H9 (cell line): ENCODE measurements around the gene DOCK2. TPM values are rescaled to one million over a fixed set of nuclear protein-coding genes. Genes with fewer than 3 reads are reported as not detected.

ENCODE experiments used
- DNase-seq: peaks from one replicate; pipeline ENCODE4 v3.0.0-alpha.2; 2017
- H2AFZ ChIP-seq: one replicate; pipeline ENCODE4 v1.6.1; 2013; ENCODE audit warnings: mild to moderate bottlenecking, low read length, control low read depth, moderate library complexity
- H2AK5ac ChIP-seq: 2 replicates; pipeline ENCODE4 v1.6.1; 2013; ENCODE audit warnings: low read length, control low read depth, mixed read lengths; ENCODE audit not compliant: insufficient read length
- H2BK120ac ChIP-seq: one replicate; pipeline ENCODE4 v1.6.1; 2013; ENCODE audit warnings: low read depth, mild to moderate bottlenecking, low read length, control low read depth, inconsistent platforms; ENCODE audit not compliant: poor library complexity, severe bottlenecking
- H2BK12ac ChIP-seq: 2 replicates; pipeline ENCODE4 v1.6.1; 2013; ENCODE audit warnings: low read length, control low read depth, mixed read lengths, low read depth; ENCODE audit not compliant: insufficient read length
- H2BK15ac ChIP-seq: 2 replicates; pipeline ENCODE4 v1.6.1; 2013; ENCODE audit warnings: low read depth, low read length, control low read depth
- H2BK20ac ChIP-seq: one replicate; pipeline ENCODE4 v1.6.1; 2013; ENCODE audit warnings: low read depth, mild to moderate bottlenecking, low read length, control low read depth, inconsistent platforms; ENCODE audit not compliant: poor library complexity, severe bottlenecking
- H2BK5ac ChIP-seq: 2 replicates; pipeline ENCODE4 v1.6.1; 2013; ENCODE audit warnings: low read length, control low read depth, mixed read lengths; ENCODE audit not compliant: insufficient read length
- H3K14ac ChIP-seq: 2 replicates; pipeline ENCODE4 v1.6.1; 2013; ENCODE audit warnings: low read length, control low read depth; ENCODE audit not compliant: insufficient read depth
- H3K18ac ChIP-seq: 2 replicates; pipeline ENCODE4 v1.6.1; 2013; ENCODE audit warnings: low read depth, mild to moderate bottlenecking, mixed read lengths, low read length, control low read depth; ENCODE audit not compliant: insufficient read length
- H3K23ac ChIP-seq: 2 replicates; pipeline ENCODE4 v1.6.1; 2013; ENCODE audit warnings: low read length, control low read depth, mixed read lengths, low read depth; ENCODE audit not compliant: insufficient read length
- H3K23me2 ChIP-seq: 2 replicates; pipeline ENCODE4 v1.6.1; 2013; ENCODE audit warnings: low read depth, mild to moderate bottlenecking, mixed read lengths, low read length, control low read depth; ENCODE audit not compliant: insufficient read length, poor library complexity, severe bottlenecking
- H3K27ac ChIP-seq: 2 replicates; pipeline ENCODE4 v1.5.1; 2013; ENCODE audit warnings: low read length, control low read depth, mixed read lengths, low read depth; ENCODE audit not compliant: insufficient read length
- H3K27me3 ChIP-seq: 2 replicates; pipeline ENCODE4 v1.6.1; 2013; ENCODE audit warnings: low read length, control low read depth, inconsistent platforms; ENCODE audit not compliant: insufficient read depth
- H3K4ac ChIP-seq: 2 replicates; pipeline ENCODE4 v1.6.1; 2013; ENCODE audit warnings: low read depth, mild to moderate bottlenecking, control low read depth, inconsistent platforms, low read length, moderate library complexity
- H3K4me1 ChIP-seq: 2 replicates; pipeline ENCODE4 v1.6.1; 2013; ENCODE audit warnings: low read length, control low read depth, inconsistent platforms; ENCODE audit not compliant: insufficient read depth
- H3K4me2 ChIP-seq: 2 replicates; pipeline ENCODE4 v1.6.1; 2013; ENCODE audit warnings: low read length, control low read depth, mixed read lengths; ENCODE audit not compliant: insufficient read length, insufficient read depth
- H3K56ac ChIP-seq: 2 replicates; pipeline ENCODE4 v1.6.1; 2013; ENCODE audit warnings: low read depth, mild to moderate bottlenecking, mixed read lengths, low read length, control low read depth; ENCODE audit not compliant: insufficient read length
- H3K79me1 ChIP-seq: 2 replicates; pipeline ENCODE4 v1.6.1; 2013; ENCODE audit warnings: low read depth, mild to moderate bottlenecking, moderate library complexity, low read length, control low read depth, inconsistent platforms; ENCODE audit not compliant: insufficient read depth, poor library complexity, severe bottlenecking
- H3K79me2 ChIP-seq: 2 replicates; pipeline ENCODE4 v1.6.1; 2013; ENCODE audit warnings: low read length, control low read depth, inconsistent platforms; ENCODE audit not compliant: insufficient read depth
- H3K9ac ChIP-seq: 2 replicates; pipeline ENCODE4 v1.6.1; 2013; ENCODE audit warnings: low read length, control low read depth, mixed read lengths; ENCODE audit not compliant: insufficient read length; ENCODE audit errors: extremely low read depth
- H3K9me3 ChIP-seq: one replicate; pipeline ENCODE4 v1.6.1; 2013; ENCODE audit warnings: low read depth, low read length, inconsistent platforms; ENCODE audit not compliant: control insufficient read depth
- H3T11ph ChIP-seq: one replicate; pipeline ENCODE4 v1.6.1; 2013; ENCODE audit warnings: mild to moderate bottlenecking, low read length, control low read depth, inconsistent platforms
- H4K20me1 ChIP-seq: one replicate; pipeline ENCODE4 v1.6.1; 2013; ENCODE audit not compliant: control insufficient read depth, insufficient read length, insufficient read depth
- H4K5ac ChIP-seq: 2 replicates; pipeline ENCODE4 v1.6.1; 2013; ENCODE audit warnings: low read depth, mild to moderate bottlenecking, mixed read lengths, low read length, control low read depth; ENCODE audit not compliant: insufficient read length
- H4K8ac ChIP-seq: replicated peaks from 2 replicates; pipeline ENCODE4 v1.6.1; 2013; ENCODE audit warnings: low read length, control low read depth, mixed read lengths, low read depth; ENCODE audit not compliant: insufficient read length
- H4K91ac ChIP-seq: 2 replicates; pipeline ENCODE4 v1.6.1; 2013; ENCODE audit warnings: low read depth, mild to moderate bottlenecking, moderate library complexity, mixed read lengths, low read length, control low read depth; ENCODE audit not compliant: insufficient read length
- H3K27ac Mint-ChIP-seq, 3 experiments: 2 replicates in 2 of 3; 3 replicates in 1 of 3; pipeline ENCODE4 v1.8.0; 2020 to 2021; ENCODE audit warnings: mixed read lengths in 3 of 3, mild to moderate bottlenecking in 1 of 3, moderate library complexity in 1 of 3
- H3K27me3 Mint-ChIP-seq: 2 replicates; pipeline ENCODE4 v1.8.0; 2021; ENCODE audit warnings: low read depth, mild to moderate bottlenecking, moderate library complexity, mixed read lengths
- H3K36me3 Mint-ChIP-seq, 3 experiments: 2 replicates in 2 of 3; 3 replicates in 1 of 3; pipeline ENCODE4 v1.8.0; 2020 to 2021; ENCODE audit warnings: low read depth in 3 of 3, mixed read lengths in 3 of 3; ENCODE audit not compliant: insufficient read depth in 1 of 3
- H3K4me1 Mint-ChIP-seq, 2 experiments: 2 replicates each; pipeline ENCODE4 v1.8.0; 2020; ENCODE audit warnings: mixed read lengths in 2 of 2
- H3K4me3 Mint-ChIP-seq, 2 experiments: 2 replicates in 1 of 2; 3 replicates in 1 of 2; pipeline ENCODE4 v1.8.0; 2020 to 2021; ENCODE audit warnings: mild to moderate bottlenecking in 2 of 2, mixed read lengths in 2 of 2, moderate library complexity in 1 of 2
- H3K9me3 Mint-ChIP-seq, 2 experiments: 2 replicates in 1 of 2; 3 replicates in 1 of 2; pipeline ENCODE4 v1.8.0; 2020; ENCODE audit warnings: mild to moderate bottlenecking in 2 of 2, mixed read lengths in 2 of 2, moderate library complexity in 1 of 2
- WGBS: extraction: QIAGEN DNeasy Blood & Tissue Kit; methylation state at CpG from one replicate; pipeline ENCODE4 v1.1.7; 2013; ENCODE audit warnings: missing lambda C conversion rate, low lambda C conversion rate, mixed read lengths; ENCODE audit not compliant: insufficient read length; ENCODE audit errors: extremely low coverage; 5-methylcytosine and 5-hydroxymethylcytosine counted together
- total RNA-seq: library from RNA; stranded (reverse); gene quantifications from 2 replicates; pipeline ENCODE4 v1.2.1, GENCODE V29; 2021
- TF ChIP-seq, protein P1 (sequence below): fragments of 200-600 bp; sonication (generic); conservative IDR thresholded peaks from 3 replicates; pipeline ENCODE4 v1.8.0; 2021; ENCODE audit warnings: antibody characterized with exemption, mild to moderate bottlenecking

DOCK2 gene
- total RNA-seq, 1 experiment from 2014 or later = 7.8 TPM

DNA sequence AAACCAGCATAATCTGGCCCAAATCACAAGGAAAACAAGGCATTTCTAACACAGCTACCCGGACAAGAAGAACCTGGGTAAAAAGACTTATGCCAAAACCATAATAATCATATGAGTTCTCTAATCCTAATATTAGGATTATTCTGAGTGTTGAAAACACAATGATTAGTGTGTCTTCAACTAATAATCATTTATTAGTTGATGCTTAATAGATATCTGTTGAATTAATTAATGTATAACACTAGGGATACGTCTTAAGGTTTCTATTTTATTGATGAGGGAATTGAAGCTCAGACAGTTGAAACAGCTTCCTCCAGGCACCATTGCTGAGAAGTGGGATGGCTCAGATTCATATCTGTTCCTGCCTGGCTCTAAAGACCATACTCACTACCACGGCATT is 112.2 kb downstream of the DOCK2 start:
- no peak overlapping the region for H4K91ac ChIP-seq
- H2BK15ac ChIP-seq = no peak overlapping the region
- no peaks in the 10 kb centered on the region for H3K27me3 Mint-ChIP-seq
- no peaks in the 10 kb centered on the region for H3K9me3 Mint-ChIP-seq
- H3K4me1 Mint-ChIP-seq = peaks cover 14 to 19% of the 10 kb centered on the region in 2 experiments
- no peak overlapping the region for H2BK5ac ChIP-seq
- no peak overlapping the region for H4K8ac ChIP-seq
- H2BK120ac ChIP-seq = no peak overlapping the region
- no peak overlapping the region for H3K23ac ChIP-seq
- H3K27ac Mint-ChIP-seq = no peak overlapping the region
- H3K79me2 ChIP-seq = no peaks in the 10 kb centered on the region
- TF ChIP-seq, protein P1, sequence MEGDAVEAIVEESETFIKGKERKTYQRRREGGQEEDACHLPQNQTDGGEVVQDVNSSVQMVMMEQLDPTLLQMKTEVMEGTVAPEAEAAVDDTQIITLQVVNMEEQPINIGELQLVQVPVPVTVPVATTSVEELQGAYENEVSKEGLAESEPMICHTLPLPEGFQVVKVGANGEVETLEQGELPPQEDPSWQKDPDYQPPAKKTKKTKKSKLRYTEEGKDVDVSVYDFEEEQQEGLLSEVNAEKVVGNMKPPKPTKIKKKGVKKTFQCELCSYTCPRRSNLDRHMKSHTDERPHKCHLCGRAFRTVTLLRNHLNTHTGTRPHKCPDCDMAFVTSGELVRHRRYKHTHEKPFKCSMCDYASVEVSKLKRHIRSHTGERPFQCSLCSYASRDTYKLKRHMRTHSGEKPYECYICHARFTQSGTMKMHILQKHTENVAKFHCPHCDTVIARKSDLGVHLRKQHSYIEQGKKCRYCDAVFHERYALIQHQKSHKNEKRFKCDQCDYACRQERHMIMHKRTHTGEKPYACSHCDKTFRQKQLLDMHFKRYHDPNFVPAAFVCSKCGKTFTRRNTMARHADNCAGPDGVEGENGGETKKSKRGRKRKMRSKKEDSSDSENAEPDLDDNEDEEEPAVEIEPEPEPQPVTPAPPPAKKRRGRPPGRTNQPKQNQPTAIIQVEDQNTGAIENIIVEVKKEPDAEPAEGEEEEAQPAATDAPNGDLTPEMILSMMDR = no peak
- H3K36me3 Mint-ChIP-seq = no peaks in the 10 kb centered on the region
- no peak overlapping the region for H2BK12ac ChIP-seq
- no peak overlapping the region for H3K18ac ChIP-seq
- H3K27me3 ChIP-seq = no peaks in the 10 kb centered on the region
- no peaks in the 10 kb centered on the region for H4K20me1 ChIP-seq
- H2AFZ ChIP-seq = no peak overlapping the region
- no peaks in the 10 kb centered on the region for H3K79me1 ChIP-seq
- H3K9ac ChIP-seq = no peak overlapping the region
- no peaks in the 10 kb centered on the region for H3K23me2 ChIP-seq
- no peak overlapping the region for H4K5ac ChIP-seq
- no peak overlapping the region for H3K56ac ChIP-seq
- H3K9me3 ChIP-seq = no peaks in the 10 kb centered on the region
- H3K4ac ChIP-seq = no peak overlapping the region
- H2AK5ac ChIP-seq = no peak overlapping the region
- H2BK20ac ChIP-seq = no peak overlapping the region
- H3T11ph ChIP-seq = no peak overlapping the region
- no peak overlapping the region for H3K4me3 Mint-ChIP-seq
- no peak overlapping the region for H3K14ac ChIP-seq
- no peak overlapping the region for H3K4me2 ChIP-seq
- H3K27ac ChIP-seq = no peak overlapping the region
- no CpG with 5 or more reads among the region's 3 CpGs for WGBS
- peaks cover 3% of the 10 kb centered on the region; the same call in 1 of the 2 replicates for H3K4me1 ChIP-seq
- no peak for DNase-seq
